ENCODE results near the gene ATG7.

DNA sequence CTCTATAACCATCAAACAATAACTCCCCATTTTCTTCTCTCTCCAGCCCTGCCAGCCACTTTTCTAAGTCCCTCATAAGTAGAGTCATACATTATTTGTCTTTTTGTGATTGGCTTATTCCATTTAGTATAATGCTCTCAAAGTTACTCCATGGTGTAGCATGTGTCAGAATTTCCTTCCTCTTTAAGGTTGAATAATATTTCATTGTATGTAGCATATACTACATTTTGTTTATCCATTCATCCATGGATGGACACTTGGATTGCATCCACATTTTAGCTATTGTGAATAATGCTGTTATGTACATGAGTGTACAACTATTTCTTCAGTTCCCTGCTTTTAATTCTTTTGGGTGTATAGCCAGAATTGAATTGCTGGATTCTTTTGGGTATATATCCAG, 138.4 kb downstream of the ATG7 start:
- TF ChIP-seq EZH2 (IDR thresholded peaks at IDR 0.05) (no peak), POLR2AphosphoS5 (IDR thresholded peaks at IDR 0.05; ENCODE audit: low read depth, low read length) (no peak), EZH2phosphoT487 (IDR thresholded peaks at IDR 0.05; ENCODE audit: borderline replicate concordance) (no peak)
- TF ChIP-seq, protein P1, sequence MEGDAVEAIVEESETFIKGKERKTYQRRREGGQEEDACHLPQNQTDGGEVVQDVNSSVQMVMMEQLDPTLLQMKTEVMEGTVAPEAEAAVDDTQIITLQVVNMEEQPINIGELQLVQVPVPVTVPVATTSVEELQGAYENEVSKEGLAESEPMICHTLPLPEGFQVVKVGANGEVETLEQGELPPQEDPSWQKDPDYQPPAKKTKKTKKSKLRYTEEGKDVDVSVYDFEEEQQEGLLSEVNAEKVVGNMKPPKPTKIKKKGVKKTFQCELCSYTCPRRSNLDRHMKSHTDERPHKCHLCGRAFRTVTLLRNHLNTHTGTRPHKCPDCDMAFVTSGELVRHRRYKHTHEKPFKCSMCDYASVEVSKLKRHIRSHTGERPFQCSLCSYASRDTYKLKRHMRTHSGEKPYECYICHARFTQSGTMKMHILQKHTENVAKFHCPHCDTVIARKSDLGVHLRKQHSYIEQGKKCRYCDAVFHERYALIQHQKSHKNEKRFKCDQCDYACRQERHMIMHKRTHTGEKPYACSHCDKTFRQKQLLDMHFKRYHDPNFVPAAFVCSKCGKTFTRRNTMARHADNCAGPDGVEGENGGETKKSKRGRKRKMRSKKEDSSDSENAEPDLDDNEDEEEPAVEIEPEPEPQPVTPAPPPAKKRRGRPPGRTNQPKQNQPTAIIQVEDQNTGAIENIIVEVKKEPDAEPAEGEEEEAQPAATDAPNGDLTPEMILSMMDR (IDR thresholded peaks at IDR 0.05 in 2 of 3, conservative IDR thresholded peaks at IDR 0.05 in 1 of 3; ENCODE audit: borderline replicate concordance in 1 of 3, insufficient read depth in 1 of 3, low read depth in 2 of 3, low read length in 2 of 3), result no peak

All from HCT116 (cell line).